ENCODE results near the gene ROR2. TPM values are rescaled to one million over a fixed set of nuclear protein-coding genes. Genes with fewer than 3 reads are reported as not detected.

The ROR2 gene
- total RNA-seq, 1 experiment from 2014 or later, result 0.68 TPM

- no TSS peak for BruUV-seq (replicated peaks)
- CTCF ChIA-PET, result no interaction called here
Measured at GRCh38 chr9:91863469-91863868, 86.6 kb downstream of the ROR2 start.

GRCh38 chr9:91858213-91859030, 91.6 kb downstream of the ROR2 start:
- no peak overlapping the region for H3K4me3 ChIP-seq (ENCODE audit: low read depth, low read length)
- H3K27me3 ChIP-seq (replicated peaks; ENCODE audit: control insufficient read depth, insufficient read depth, low read length), result no peaks in the 10 kb centered on the region
- POLR2A ChIA-PET, result no interaction called here
- H3K36me3 Mint-ChIP-seq (ENCODE audit: insufficient read depth, unreplicated experiment), result no peaks in the 10 kb centered on the region
- H3K4me1 ChIP-seq, result no peaks in the 10 kb centered on the region
- H3K9me3 Mint-ChIP-seq (ENCODE audit: unreplicated experiment), result no peaks in the 10 kb centered on the region
- no peaks in the 10 kb centered on the region for H3K36me3 ChIP-seq (ENCODE audit: control insufficient read depth, insufficient read depth, low read length)
- no peak for DNase-seq
- intact Hi-C loops (cut with micrococcal nuclease; ENCODE audit: unreplicated experiment), result no loop called here
- no TSS peak for BruUV-seq (replicated peaks)
- no peak overlapping the region for H3K27ac Mint-ChIP-seq (ENCODE audit: unreplicated experiment)
- H3K4me1 Mint-ChIP-seq (ENCODE audit: low read depth, unreplicated experiment), result no peaks in the 10 kb centered on the region
- no peaks in the 10 kb centered on the region for H3K27me3 Mint-ChIP-seq (ENCODE audit: insufficient read depth, unreplicated experiment)
- no peaks in the 10 kb centered on the region for H3K9me3 ChIP-seq
- no peak for TF ChIP-seq CTCF (IDR thresholded peaks at IDR 0.05; ENCODE audit: insufficient read depth in 1 of 2, low read depth in 1 of 2, low read length in 1 of 2, severe bottlenecking in 1 of 2, unreplicated experiment in 1 of 2)
- no peak overlapping the region for H3K4me3 Mint-ChIP-seq (ENCODE audit: unreplicated experiment)
- CTCF ChIA-PET, result no interaction called here

More at GRCh38 chr9:91863469-91863868, 86.6 kb downstream of the ROR2 start:
- Histone ChIP-seq H3K27me3 (replicated peaks; ENCODE audit: control insufficient read depth, insufficient read depth, low read length) (no peaks in the 10 kb centered on the region), H3K4me1 (no peaks in the 10 kb centered on the region), H3K9me3 (no peaks in the 10 kb centered on the region), H3K36me3 (ENCODE audit: control insufficient read depth, insufficient read depth, low read length) (no peaks in the 10 kb centered on the region), H3K4me3 (ENCODE audit: low read depth, low read length) (no peak overlapping the region)
- intact Hi-C loops (cut with micrococcal nuclease; ENCODE audit: unreplicated experiment), result no loop called here
- DNase-seq, result no peak
- Mint-ChIP-seq H3K4me3 (ENCODE audit: unreplicated experiment) (no peak overlapping the region), H3K27ac (ENCODE audit: unreplicated experiment) (no peak overlapping the region), H3K9me3 (ENCODE audit: unreplicated experiment) (no peaks in the 10 kb centered on the region), H3K36me3 (ENCODE audit: insufficient read depth, unreplicated experiment) (no peaks in the 10 kb centered on the region), H3K4me1 (ENCODE audit: low read depth, unreplicated experiment) (no peaks in the 10 kb centered on the region), H3K27me3 (ENCODE audit: insufficient read depth, unreplicated experiment) (peaks cover 6% of the 10 kb centered on the region)
- no peak for TF ChIP-seq CTCF (IDR thresholded peaks at IDR 0.05; ENCODE audit: insufficient read depth in 1 of 2, low read depth in 1 of 2, low read length in 1 of 2, severe bottlenecking in 1 of 2, unreplicated experiment in 1 of 2)
- POLR2A ChIA-PET, result no interaction called here

GRCh38 chr9:91857291-91858212, 92.5 kb downstream of the ROR2 start:
- no peaks in the 10 kb centered on the region for H3K9me3 ChIP-seq
- Mint-ChIP-seq H3K9me3 (ENCODE audit: unreplicated experiment) (no peaks in the 10 kb centered on the region), H3K36me3 (ENCODE audit: insufficient read depth, unreplicated experiment) (no peaks in the 10 kb centered on the region), H3K4me1 (ENCODE audit: low read depth, unreplicated experiment) (no peaks in the 10 kb centered on the region), H3K27me3 (ENCODE audit: insufficient read depth, unreplicated experiment) (no peaks in the 10 kb centered on the region), H3K4me3 (ENCODE audit: unreplicated experiment) (no peak overlapping the region), H3K27ac (ENCODE audit: unreplicated experiment) (no peak overlapping the region)
- DNase-seq, result no peak
- H3K36me3 ChIP-seq (ENCODE audit: control insufficient read depth, insufficient read depth, low read length), result no peaks in the 10 kb centered on the region
- H3K4me1 ChIP-seq, result no peaks in the 10 kb centered on the region
- intact Hi-C loops (cut with micrococcal nuclease; ENCODE audit: unreplicated experiment), result no loop called here
- ChIA-PET POLR2A (no interaction called here), CTCF (no interaction called here)
- no peak overlapping the region for H3K4me3 ChIP-seq (ENCODE audit: low read depth, low read length)
- no peaks in the 10 kb centered on the region for H3K27me3 ChIP-seq (replicated peaks; ENCODE audit: control insufficient read depth, insufficient read depth, low read length)
- TF ChIP-seq CTCF (IDR thresholded peaks at IDR 0.05; ENCODE audit: insufficient read depth in 1 of 2, low read depth in 1 of 2, low read length in 1 of 2, severe bottlenecking in 1 of 2, unreplicated experiment in 1 of 2), result no peak
- BruUV-seq (replicated peaks), result no TSS peak
